Endothelial cell of umbilical vein (primary cell): ENCODE measurements around the gene ABCB6. TPM values are rescaled to one million over a fixed set of nuclear protein-coding genes. Genes with fewer than 3 reads are reported as not detected.
"Not testable (repeated sequence)": the region's sequence is repeated elsewhere in the genome, so short reads cannot be mapped to it uniquely, and the experiment has no call there.

Source experiments
- BruUV-seq: library from RNA; stranded (reverse); fragments of 400-500 nt; replicated peaks from 2 replicates; lab custom pipeline; 2021; lab: Mats Ljungman, UMichigan
- CTCF ChIA-PET: fragments of 300-600, 350-600 bp; sonication (Branson Sonifier 250); formaldehyde crosslinking; loops from one replicate; lab custom pipeline; 2021; ENCODE audit warnings: antibody characterized with exemption, inconsistent platforms; lab: Charles Lee
- POLR2A ChIA-PET: fragments of 300-600, 350-600 bp; sonication (Branson Sonifier 250); formaldehyde crosslinking; loops from one replicate; lab custom pipeline; 2021; ENCODE audit warnings: antibody characterized with exemption, inconsistent platforms; lab: Charles Lee
- DNase-seq: peaks from one replicate; pipeline ENCODE4 v3.0.0-alpha.2; 2011; ENCODE audit warnings: low read depth, low spot score
- FAIRE-seq: peaks from 2 replicates; lab custom pipeline; 2011; peaks lifted over from hg19 to GRCh38; lab: Jason Lieb, UNC
- H2AFZ ChIP-seq: 2 replicates; pipeline ENCODE4 v1.6.0; 2012; ENCODE audit warnings: low read depth, low read length, control low read depth, inconsistent platforms
- H3K27ac ChIP-seq: 2 replicates; pipeline ENCODE4 v1.5.1; 2011; ENCODE audit warnings: low read depth, mild to moderate bottlenecking, control low read depth, low read length, moderate library complexity; ENCODE audit not compliant: insufficient read depth
- H3K27me3 ChIP-seq, 2 experiments: 2 replicates each; pipeline versions ENCODE4 v1.6.0 to v1.6.1; 2011; ENCODE audit warnings: low read length in 2 of 2, mixed read lengths in 1 of 2; ENCODE audit not compliant: control insufficient read depth in 2 of 2, insufficient read depth in 2 of 2
- H3K36me3 ChIP-seq, 2 experiments: 2 replicates in 1 of 2; 3 replicates in 1 of 2; pipeline ENCODE4 v1.5.1; 2011; ENCODE audit warnings: low read length in 2 of 2, mild to moderate bottlenecking in 1 of 2, moderate library complexity in 1 of 2; ENCODE audit not compliant: control insufficient read depth in 2 of 2, insufficient read depth in 2 of 2; ENCODE audit errors: extremely low read depth in 1 of 2
- H3K4me1 ChIP-seq: 3 replicates; pipeline ENCODE4 v1.5.1; 2011; ENCODE audit warnings: mild to moderate bottlenecking, low read length; ENCODE audit not compliant: control insufficient read depth, insufficient read depth; ENCODE audit errors: extremely low read depth
- H3K4me2 ChIP-seq: 2 replicates; pipeline ENCODE4 v1.6.1; 2011; ENCODE audit warnings: low read length, control low read depth, mixed read lengths; ENCODE audit not compliant: insufficient read depth
- H3K4me3 ChIP-seq, 3 experiments: fragments of 200-600 bp in 1 of 3; sonication (generic), shearing (Covaris generic) in 1 of 3; replicated peaks in 1 of 3; 2 replicates each; pipeline ENCODE4 v1.5.1; 2011 to 2016; ENCODE audit warnings: control low read depth in 3 of 3, low read length in 3 of 3, mild to moderate bottlenecking in 2 of 3, inconsistent platforms in 1 of 3, low read depth in 1 of 3, moderate library complexity in 1 of 3; ENCODE audit not compliant: insufficient read depth in 1 of 3
- H3K79me2 ChIP-seq: 2 replicates; pipeline ENCODE4 v1.6.0; 2012; ENCODE audit warnings: low read length, inconsistent platforms; ENCODE audit not compliant: control insufficient read depth, insufficient read depth
- H3K9ac ChIP-seq: replicated peaks from 2 replicates; pipeline ENCODE3; 2011; ENCODE audit warnings: low read length, control low read depth; ENCODE audit not compliant: insufficient read depth; ENCODE audit errors: extremely low read depth
- H3K9me1 ChIP-seq: replicated peaks from 3 replicates; pipeline ENCODE4 v1.6.0; 2011; ENCODE audit warnings: mild to moderate bottlenecking, low read length; ENCODE audit not compliant: control insufficient read depth, insufficient read depth; ENCODE audit errors: extremely low read depth
- H3K9me3 ChIP-seq: replicated peaks from 2 replicates; pipeline ENCODE4 v1.5.1; 2012; ENCODE audit warnings: low read length, inconsistent platforms; ENCODE audit not compliant: control insufficient read depth, insufficient read depth
- H4K20me1 ChIP-seq: replicated peaks from 2 replicates; pipeline ENCODE3; 2011; ENCODE audit warnings: mild to moderate bottlenecking, low read length; ENCODE audit not compliant: control insufficient read depth, insufficient read depth; ENCODE audit errors: extremely low read depth
- EZH2 ChIP-seq: IDR thresholded peaks from 2 replicates; pipeline ENCODE4 v1.6.1; 2012; ENCODE audit warnings: borderline replicate concordance, low read depth, mild to moderate bottlenecking, moderate library complexity, low read length, inconsistent platforms; ENCODE audit not compliant: severe bottlenecking
- FOS ChIP-seq: IDR thresholded peaks from 2 replicates; pipeline ENCODE4 v1.6.1; 2011; ENCODE audit warnings: mild to moderate bottlenecking, low read length, moderate library complexity, borderline replicate concordance; ENCODE audit not compliant: insufficient read depth
- GATA2 ChIP-seq: IDR thresholded peaks from 2 replicates; pipeline ENCODE4 v1.7.0; 2011; ENCODE audit warnings: low read depth, mild to moderate bottlenecking, moderate library complexity, mixed read lengths, low read length; ENCODE audit not compliant: insufficient read length, insufficient read depth
- JUN ChIP-seq: IDR thresholded peaks from 2 replicates; pipeline ENCODE4 v1.6.1; 2011; ENCODE audit warnings: borderline replicate concordance, low read depth; ENCODE audit not compliant: insufficient read length, insufficient read depth
- MAX ChIP-seq: IDR thresholded peaks from 2 replicates; pipeline ENCODE4 v1.6.1; 2011; ENCODE audit not compliant: insufficient read depth, insufficient read length
- MYC ChIP-seq: IDR thresholded peaks from one replicate; pipeline ENCODE4 v1.6.1; 2011; ENCODE audit warnings: mild to moderate bottlenecking, low read depth, low read length
- POLR2A ChIP-seq: IDR thresholded peaks from 2 replicates; pipeline ENCODE4 v1.6.1; 2012; ENCODE audit warnings: low read depth, mild to moderate bottlenecking, control low read depth, low read length
- POLR2AphosphoS5 ChIP-seq: IDR thresholded peaks from 2 replicates; pipeline ENCODE4 v1.6.1; 2012; ENCODE audit warnings: low read depth, mild to moderate bottlenecking, control low read depth, low read length, moderate library complexity; ENCODE audit not compliant: insufficient read depth
- dilution Hi-C: fragments of 300-500 bp; cut with MboI; formaldehyde crosslinking; loops from one replicate; pipeline ENCODE4 v1.15.0; 2019; ENCODE audit warnings: low sequenced_read_pairs; ENCODE audit not compliant: extremely low pct_ligation_motif_present
- intact Hi-C: fragments of 100-400 bp; cut with micrococcal nuclease; formaldehyde crosslinking; loops from one replicate; pipeline ENCODE4 v1.10.0; 2022
- polyA plus RNA-seq, 4 experiments: library from polyadenylated mRNA; depleted of rRNA in 3 of 4; stranded (reverse) in 3 of 4; unstranded in 1 of 4; fragments of >200 nt; gene quantifications; 2 replicates each; pipeline versions ENCODE4 v1.2.1 to v1.2.3, GENCODE V29; 2011 to 2012; ENCODE audit warnings: missing spikeins in 1 of 4
- total RNA-seq: library from RNA; stranded (reverse); gene quantifications from 2 replicates; pipeline ENCODE4 v1.2.3, GENCODE V29; 2021
- TF ChIP-seq, protein P1 (sequence below), 2 donors: IDR thresholded peaks; 1 replicate in 1 of 2; 2 replicates in 1 of 2; pipeline ENCODE4 v1.5.1; 2011; ENCODE audit warnings: low read length in 2 of 2, mild to moderate bottlenecking in 2 of 2, moderate library complexity in 2 of 2, control low read depth in 1 of 2, inconsistent platforms in 1 of 2, low read depth in 1 of 2; ENCODE audit not compliant: insufficient read depth in 1 of 2; ENCODE audit errors: extremely low read depth in 1 of 2

ABCB6 gene
- total and polyA plus RNA-seq, 2 donors (not counting 3 experiments of a cell fraction or from before 2014, with no cell fraction given) = 25.7 to 32.5 TPM

GRCh38 chr2:219200502-219201326 lies 18.0 kb downstream of the ABCB6 start:
- CTCF ChIA-PET, H3K27ac ChIP-seq, H3K4me1 ChIP-seq, dilution Hi-C loops, H2AFZ ChIP-seq, DNase-seq, H3K4me2 ChIP-seq, H3K27me3 ChIP-seq, H3K9me3 ChIP-seq, H3K9ac ChIP-seq, H3K4me3 ChIP-seq, BruUV-seq, H4K20me1 ChIP-seq, H3K79me2 ChIP-seq, H3K36me3 ChIP-seq, intact Hi-C loops, FAIRE-seq, H3K9me1 ChIP-seq, POLR2A ChIA-PET: not testable (repeated sequence)

DNA sequence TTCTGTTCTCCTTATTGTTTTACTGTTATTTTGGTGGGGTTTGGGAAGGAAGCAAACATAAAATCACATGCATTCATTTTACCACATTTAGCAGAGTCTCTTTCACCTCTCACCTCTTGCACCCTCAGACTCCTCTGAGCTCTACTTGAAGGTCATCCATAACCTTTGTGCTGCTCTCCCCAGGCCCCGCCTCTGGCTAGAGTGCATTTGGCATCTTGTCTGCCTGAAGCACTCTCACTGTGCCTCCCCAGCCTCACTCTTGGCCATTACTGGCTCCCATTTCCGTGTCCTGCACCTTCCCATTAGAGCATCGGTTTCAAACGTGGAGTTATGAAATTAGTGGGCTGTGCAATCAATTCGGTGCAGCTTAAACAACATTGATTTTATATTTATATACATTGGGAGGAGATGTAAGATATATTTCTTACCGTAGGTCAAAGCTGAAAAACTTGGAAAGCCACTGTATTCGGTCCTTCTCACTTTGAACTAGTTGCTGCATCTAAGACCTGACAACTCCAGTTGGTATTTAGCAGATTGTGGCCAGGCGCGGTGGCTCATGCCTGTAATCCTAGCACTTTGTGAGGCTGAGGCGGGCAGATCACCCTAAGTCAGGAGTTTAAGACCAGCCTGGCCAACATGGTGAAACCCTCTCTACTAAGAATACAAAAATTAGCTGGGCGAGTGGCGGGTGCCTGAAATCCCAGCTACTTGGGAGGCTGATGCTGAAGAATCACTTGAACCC lies 19.1 kb downstream of the ABCB6 start:
- intact Hi-C loops = no loop called here
- Histone ChIP-seq H3K9me1 (no peaks in the 10 kb centered on the region), H3K4me2 (no peak overlapping the region), H3K4me3 (no peak overlapping the region), H3K9ac (no peak overlapping the region), H3K4me1 (no peaks in the 10 kb centered on the region), H3K9me3 (no peaks in the 10 kb centered on the region), H3K27ac (no peak overlapping the region), H4K20me1 (no peaks in the 10 kb centered on the region), H3K79me2 (no peaks in the 10 kb centered on the region), H2AFZ (no peak overlapping the region), H3K27me3 (peaks cover 2 to 5% of the 10 kb centered on the region in 2 experiments), H3K36me3 (no peaks in the 10 kb centered on the region)
- DNase-seq (no peak), FAIRE-seq (no peak)
- no TSS peak for BruUV-seq
- CTCF ChIA-PET = interaction anchor here (1.5 kb wide), 1 partner anchor 10 kb away, joined by 6 read pairs; no protein-coding TSS in a partner anchor
- dilution Hi-C loops = no loop called here
- TF ChIP-seq MYC = no peak
- no peak for TF ChIP-seq EZH2
- no peak for TF ChIP-seq MAX
- TF ChIP-seq POLR2A = no peak
- TF ChIP-seq, protein P1, sequence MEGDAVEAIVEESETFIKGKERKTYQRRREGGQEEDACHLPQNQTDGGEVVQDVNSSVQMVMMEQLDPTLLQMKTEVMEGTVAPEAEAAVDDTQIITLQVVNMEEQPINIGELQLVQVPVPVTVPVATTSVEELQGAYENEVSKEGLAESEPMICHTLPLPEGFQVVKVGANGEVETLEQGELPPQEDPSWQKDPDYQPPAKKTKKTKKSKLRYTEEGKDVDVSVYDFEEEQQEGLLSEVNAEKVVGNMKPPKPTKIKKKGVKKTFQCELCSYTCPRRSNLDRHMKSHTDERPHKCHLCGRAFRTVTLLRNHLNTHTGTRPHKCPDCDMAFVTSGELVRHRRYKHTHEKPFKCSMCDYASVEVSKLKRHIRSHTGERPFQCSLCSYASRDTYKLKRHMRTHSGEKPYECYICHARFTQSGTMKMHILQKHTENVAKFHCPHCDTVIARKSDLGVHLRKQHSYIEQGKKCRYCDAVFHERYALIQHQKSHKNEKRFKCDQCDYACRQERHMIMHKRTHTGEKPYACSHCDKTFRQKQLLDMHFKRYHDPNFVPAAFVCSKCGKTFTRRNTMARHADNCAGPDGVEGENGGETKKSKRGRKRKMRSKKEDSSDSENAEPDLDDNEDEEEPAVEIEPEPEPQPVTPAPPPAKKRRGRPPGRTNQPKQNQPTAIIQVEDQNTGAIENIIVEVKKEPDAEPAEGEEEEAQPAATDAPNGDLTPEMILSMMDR (IDR thresholded peaks at IDR 0.05; ENCODE audit: extremely low read depth in 1 of 2, insufficient read depth in 1 of 2, low read depth in 1 of 2, low read length in 2 of 2) = no peak
- no peak for TF ChIP-seq POLR2AphosphoS5
- no peak for TF ChIP-seq GATA2
- TF ChIP-seq FOS = no peak
- TF ChIP-seq JUN = no peak
- POLR2A ChIA-PET = no interaction called here
